Chondrocyte (in vitro differentiated cells): Measurements from ENCODE around the gene SLC9C2. TPM values are rescaled to one million over a fixed set of nuclear protein-coding genes. Genes with fewer than 3 reads are reported as not detected.

Source experiments
- DNase-seq: peaks from one replicate; pipeline ENCODE4 v3.0.0; 2021; ENCODE audit warnings: mixed read lengths, low spot score
- H3K27ac Mint-ChIP-seq: one replicate; pipeline ENCODE4 v1.8.0; 2021; ENCODE audit warnings: mild to moderate bottlenecking, moderate library complexity, mixed read lengths; ENCODE audit not compliant: unreplicated experiment
- H3K27me3 Mint-ChIP-seq: 2 replicates; pipeline ENCODE4 v1.8.0; 2021; ENCODE audit warnings: low read depth, mixed read lengths
- H3K36me3 Mint-ChIP-seq: 2 replicates; pipeline ENCODE4 v1.8.0; 2021; ENCODE audit warnings: low read depth, mixed read lengths
- H3K4me1 Mint-ChIP-seq: 2 replicates; pipeline ENCODE4 v1.8.0; 2021; ENCODE audit warnings: low read depth, mild to moderate bottlenecking, mixed read lengths
- H3K4me3 Mint-ChIP-seq: one replicate; pipeline ENCODE4 v1.8.0; 2021; ENCODE audit warnings: mild to moderate bottlenecking, moderate library complexity, mixed read lengths; ENCODE audit not compliant: unreplicated experiment
- H3K9me3 Mint-ChIP-seq: 2 replicates; pipeline ENCODE4 v1.8.0; 2021; ENCODE audit warnings: low read depth, mixed read lengths
- CTCF ChIP-seq: fragments of 200-600 bp; sonication (generic); IDR thresholded peaks from 2 replicates; pipeline ENCODE4 v1.5.0; 2021; ENCODE audit warnings: antibody characterized with exemption, mild to moderate bottlenecking, moderate library complexity
- total RNA-seq: library from RNA; stranded (reverse); gene quantifications from 3 replicates; pipeline ENCODE4 v1.2.1, GENCODE V29; 2021

Gene SLC9C2
- total RNA-seq, 1 donor from 2014 or later, result not detected

DNA sequence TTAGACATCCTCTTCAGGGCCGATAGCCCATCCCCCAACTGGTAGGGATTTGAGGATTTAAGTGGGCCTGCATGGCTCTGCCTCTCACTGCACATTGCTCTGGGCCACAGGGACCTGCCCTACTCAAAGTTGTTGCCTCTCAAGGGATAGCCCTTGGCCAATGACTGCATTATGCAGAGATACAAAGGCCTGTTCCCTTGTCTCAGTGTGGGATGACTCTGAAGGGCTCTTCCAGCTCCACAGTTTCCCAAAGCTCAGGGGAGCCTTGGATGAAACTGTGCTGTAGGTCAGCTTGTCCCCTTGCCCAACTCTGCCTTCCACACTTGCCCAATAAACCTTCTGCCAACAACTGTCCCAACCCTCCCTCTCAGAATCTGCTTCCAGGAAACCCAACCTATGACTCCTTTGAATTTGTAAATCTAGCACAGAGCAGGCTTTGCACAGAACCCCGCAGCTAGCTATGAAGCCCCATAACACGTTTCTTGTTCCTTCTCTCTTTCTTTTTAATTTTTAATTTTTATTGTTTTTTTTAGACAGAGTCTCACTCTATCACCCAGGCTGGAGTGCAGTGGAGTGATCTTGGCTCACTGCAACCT, 42.5 kb downstream of the SLC9C2 start:
- peaks cover 2% of the 10 kb centered on the region for H3K36me3 Mint-ChIP-seq
- no peak overlapping the region for H3K27ac Mint-ChIP-seq
- no peaks in the 10 kb centered on the region for H3K4me1 Mint-ChIP-seq
- DNase-seq, result no peak
- peaks cover 12% of the 10 kb centered on the region for H3K9me3 Mint-ChIP-seq
- peaks cover 2% of the 10 kb centered on the region for H3K27me3 Mint-ChIP-seq
- no peak overlapping the region for H3K4me3 Mint-ChIP-seq
- TF ChIP-seq CTCF, result no peak

DNA sequence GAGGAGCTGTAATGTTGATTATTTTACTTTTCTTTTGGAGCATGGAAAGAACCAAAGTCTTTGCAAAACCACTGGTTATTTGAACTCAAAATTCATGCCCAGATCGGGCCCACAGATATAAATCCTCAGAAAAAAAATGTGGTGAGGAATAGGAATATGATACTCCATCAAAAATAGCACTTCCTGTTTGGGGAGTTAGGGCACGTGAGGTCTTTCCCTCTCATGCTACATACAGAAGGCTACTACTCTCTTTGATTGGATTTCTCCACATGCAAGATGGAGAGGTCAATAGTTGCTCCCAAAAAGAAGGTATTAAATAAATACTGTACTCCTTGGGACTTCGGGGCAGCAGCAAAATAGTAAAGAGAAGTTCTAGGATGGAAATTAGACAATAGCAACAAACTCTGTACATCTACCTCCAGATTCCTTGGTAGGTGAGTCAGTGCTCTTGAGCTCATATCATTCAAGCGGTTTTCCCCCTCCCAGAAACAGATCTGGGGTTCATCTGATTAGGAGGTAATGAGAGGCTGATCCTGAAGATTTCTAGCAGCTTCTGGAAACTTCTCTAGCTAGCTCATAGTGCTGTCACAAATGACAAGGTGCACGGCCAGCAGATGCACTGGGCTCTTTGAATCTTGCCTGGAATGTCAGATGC, 47.1 kb downstream of the SLC9C2 start:
- no peak for TF ChIP-seq CTCF

GRCh38 chr1:173554541-173555250, 48.2 kb downstream of the SLC9C2 start:
- DNase-seq, result no peak
- H3K27me3 Mint-ChIP-seq, result peaks cover under 1% of the 10 kb centered on the region
- H3K4me3 Mint-ChIP-seq, result no peak overlapping the region
- no peak for TF ChIP-seq CTCF
- H3K9me3 Mint-ChIP-seq, result no peaks in the 10 kb centered on the region
- H3K27ac Mint-ChIP-seq, result no peak overlapping the region
- no peaks in the 10 kb centered on the region for H3K4me1 Mint-ChIP-seq
- no peaks in the 10 kb centered on the region for H3K36me3 Mint-ChIP-seq

More for the DNA sequence above, 47.1 kb downstream of the SLC9C2 start:
- Mint-ChIP-seq H3K9me3 (no peaks in the 10 kb centered on the region), H3K27ac (no peak overlapping the region), H3K4me1 (no peaks in the 10 kb centered on the region), H3K36me3 (no peaks in the 10 kb centered on the region), H3K4me3 (no peak overlapping the region), H3K27me3 (no peaks in the 10 kb centered on the region)
- no peak for DNase-seq

GRCh38 chr1:173554089-173554488, 48.8 kb downstream of the SLC9C2 start:
- TF ChIP-seq CTCF, result no peak
- no peaks in the 10 kb centered on the region for H3K36me3 Mint-ChIP-seq
- H3K4me3 Mint-ChIP-seq, result no peak overlapping the region
- DNase-seq, result no peak
- peaks cover 1% of the 10 kb centered on the region for H3K27me3 Mint-ChIP-seq
- no peak overlapping the region for H3K27ac Mint-ChIP-seq
- no peaks in the 10 kb centered on the region for H3K4me1 Mint-ChIP-seq
- H3K9me3 Mint-ChIP-seq, result no peaks in the 10 kb centered on the region

- Mint-ChIP-seq H3K36me3 (no peaks in the 10 kb centered on the region), H3K9me3 (no peaks in the 10 kb centered on the region), H3K27me3 (peaks cover 3% of the 10 kb centered on the region), H3K4me1 (no peaks in the 10 kb centered on the region), H3K27ac (no peak overlapping the region), H3K4me3 (no peak overlapping the region)
- DNase-seq, result no peak
- no peak for TF ChIP-seq CTCF
Measured at GRCh38 chr1:173553312-173553711, 49.6 kb downstream of the SLC9C2 start.
